Measurements from ENCODE around the gene ZNF175.

GRCh38 chr19:51568456-51568855 lies 2.6 kb upstream of the ZNF175 start:
- no peak for TF ChIP-seq CTCF (IDR thresholded peaks at IDR 0.05)
- no peak for TF ChIP-seq POLR2A (IDR thresholded peaks at IDR 0.05)
